PFSK-1 (cell line): Measurements from ENCODE around the gene SLC2A4RG.

Experiments used
- FOXP2 ChIP-seq: optimal IDR thresholded peaks from 2 replicates; pipeline ENCODE3; 2011; ENCODE audit warnings: borderline replicate concordance, control low read depth, inconsistent platforms; ENCODE audit not compliant: insufficient read depth; ENCODE audit errors: extremely low read length, extremely low read depth
- POLR2AphosphoS5 ChIP-seq: IDR thresholded peaks from 2 replicates; pipeline ENCODE4 v1.6.1; 2012; ENCODE audit warnings: low read depth, mild to moderate bottlenecking, control low read depth, low read length, moderate library complexity
- REST ChIP-seq, 2 experiments: IDR thresholded peaks; 2 replicates each; pipeline versions ENCODE4 v1.6.1 to v1.8.0; 2011 to 2012; ENCODE audit warnings: low read depth in 2 of 2, low read length in 2 of 2, control low read depth in 1 of 2, inconsistent platforms in 1 of 2, mild to moderate bottlenecking in 1 of 2, moderate library complexity in 1 of 2; ENCODE audit not compliant: insufficient read depth in 1 of 2
- SIN3A ChIP-seq: IDR thresholded peaks from 2 replicates; pipeline ENCODE4 v1.6.1; 2012; ENCODE audit warnings: mild to moderate bottlenecking, low read length, moderate library complexity, borderline replicate concordance; ENCODE audit not compliant: insufficient read depth
- TAF1 ChIP-seq: IDR thresholded peaks from 2 replicates; pipeline ENCODE4 v1.6.1; 2012; ENCODE audit warnings: low read length, control low read depth, borderline replicate concordance; ENCODE audit not compliant: insufficient read depth

- TF ChIP-seq REST (IDR thresholded peaks at IDR 0.05; ENCODE audit: insufficient read depth in 1 of 2, low read depth in 2 of 2, low read length in 2 of 2) (no peak), POLR2AphosphoS5 (no peak), SIN3A (no peak), TAF1 (no peak), FOXP2 (no peak)
Measured at GRCh38 chr20:63772781-63773518, 33.4 kb downstream of the SLC2A4RG start.
